H1 (cell line): Measurements from ENCODE around the gene TNFSF4. TPM values are rescaled to one million over a fixed set of nuclear protein-coding genes. Genes with fewer than 3 reads are reported as not detected.

ENCODE experiments used
- CTCF ChIA-PET: fragments of 300-600 bp; sonication (Branson Sonifier 250); formaldehyde crosslinking; loops from one replicate; lab custom pipeline; 2021; ENCODE audit not compliant: partially characterized antibody; lab: Charles Lee
- POLR2A ChIA-PET: fragments of 300-600 bp; sonication (Branson Sonifier 250); formaldehyde crosslinking; loops from one replicate; lab custom pipeline; 2021; ENCODE audit warnings: inconsistent platforms; ENCODE audit not compliant: partially characterized antibody; lab: Charles Lee
- DNase-seq, 2 experiments: peaks; one replicate each; pipeline versions ENCODE4 v3.0.0 to v3.0.0-alpha.2; 2010 to 2022; ENCODE audit warnings: low spot score in 2 of 2, low read depth in 1 of 2, mixed read lengths in 1 of 2
- FAIRE-seq: peaks from 2 replicates; lab custom pipeline; 2011; peaks lifted over from hg19 to GRCh38; lab: Jason Lieb, UNC
- H2AFZ ChIP-seq: 2 replicates; pipeline ENCODE4 v1.8.1; 2012; ENCODE audit warnings: low read length, inconsistent platforms
- H2AK5ac ChIP-seq: 2 replicates; pipeline ENCODE4 v1.6.1; 2013; ENCODE audit warnings: low read depth, low read length
- H2BK120ac ChIP-seq: replicated peaks from 2 replicates; pipeline ENCODE3; 2013; ENCODE audit warnings: low read depth, low read length, inconsistent platforms
- H2BK12ac ChIP-seq: 2 replicates; pipeline ENCODE4 v1.6.1; 2013; ENCODE audit warnings: low read depth, low read length
- H2BK15ac ChIP-seq: 2 replicates; pipeline ENCODE4 v1.6.1; 2013; ENCODE audit warnings: low read length
- H2BK20ac ChIP-seq: 2 replicates; pipeline ENCODE4 v1.6.1; 2013; ENCODE audit warnings: low read length
- H2BK5ac ChIP-seq: 2 replicates; pipeline ENCODE4 v1.6.1; 2013; ENCODE audit warnings: low read depth, low read length
- H3K14ac ChIP-seq: 2 replicates; pipeline ENCODE4 v1.6.1; 2013; ENCODE audit warnings: inconsistent platforms; ENCODE audit not compliant: insufficient read length
- H3K18ac ChIP-seq: 2 replicates; pipeline ENCODE4 v1.6.1; 2013; ENCODE audit warnings: low read length; ENCODE audit errors: extremely low read depth
- H3K23ac ChIP-seq: 2 replicates; pipeline ENCODE4 v1.6.1; 2013; ENCODE audit warnings: inconsistent platforms; ENCODE audit not compliant: insufficient read length
- H3K23me2 ChIP-seq: 2 replicates; pipeline ENCODE4 v1.6.1; 2013; ENCODE audit warnings: low read depth, low read length
- H3K27ac ChIP-seq: 2 replicates; pipeline ENCODE4 v1.6.1; 2011; ENCODE audit warnings: low read depth, low read length, inconsistent platforms
- H3K27me3 ChIP-seq, 4 experiments: replicated peaks in 1 of 4; 1 replicate in 1 of 4; 2 replicates in 3 of 4; pipeline versions ENCODE4 v1.6.1 to v1.8.1; 2011 to 2013; ENCODE audit warnings: low read length in 3 of 4, mild to moderate bottlenecking in 3 of 4, inconsistent platforms in 2 of 4, mixed read lengths in 2 of 4, moderate library complexity in 1 of 4; ENCODE audit not compliant: control insufficient read depth in 3 of 4, insufficient read depth in 3 of 4; ENCODE audit errors: extremely low read depth in 1 of 4
- H3K36me3 ChIP-seq, 4 experiments: 2 replicates each; pipeline versions ENCODE4 v1.6.1 to v1.8.1; 2011 to 2013; ENCODE audit warnings: mild to moderate bottlenecking in 4 of 4, low read length in 3 of 4, moderate library complexity in 2 of 4, control low read depth in 1 of 4, inconsistent platforms in 1 of 4; ENCODE audit not compliant: insufficient read depth in 4 of 4, control insufficient read depth in 2 of 4
- H3K4ac ChIP-seq: replicated peaks from 2 replicates; pipeline ENCODE3; 2013; ENCODE audit warnings: low read length, low read depth, mixed read lengths, inconsistent platforms; ENCODE audit not compliant: insufficient read length
- H3K4me1 ChIP-seq, 4 experiments: replicated peaks in 1 of 4; 1 replicate in 1 of 4; 2 replicates in 3 of 4; pipeline versions ENCODE4 v1.6.1 to v1.8.1; 2011 to 2013; ENCODE audit warnings: low read length in 3 of 4, inconsistent platforms in 2 of 4, mixed read lengths in 1 of 4; ENCODE audit not compliant: insufficient read depth in 4 of 4, control insufficient read depth in 3 of 4
- H3K4me2 ChIP-seq, 2 experiments: 2 replicates each; pipeline versions ENCODE4 v1.6.1 to v1.8.1; 2011 to 2013; ENCODE audit warnings: low read depth in 2 of 2, low read length in 2 of 2, control low read depth in 1 of 2, inconsistent platforms in 1 of 2, mild to moderate bottlenecking in 1 of 2; ENCODE audit not compliant: insufficient read depth in 1 of 2
- H3K4me3 ChIP-seq, 4 experiments: fragments of 200-600, 300-600 bp in 1 of 4; sonication (generic), shearing (Covaris generic), sonication (Bioruptor Twin) in 1 of 4; 2 replicates each; pipeline versions ENCODE4 v1.5.1 to v1.8.1; 2011 to 2016; ENCODE audit warnings: low read length in 4 of 4, low read depth in 3 of 4, control low read depth in 2 of 4, inconsistent platforms in 2 of 4, mild to moderate bottlenecking in 2 of 4, mixed read lengths in 1 of 4, moderate library complexity in 1 of 4; ENCODE audit not compliant: insufficient read depth in 2 of 4; ENCODE audit errors: extremely low read depth in 1 of 4
- H3K56ac ChIP-seq: replicated peaks from 2 replicates; pipeline ENCODE3; 2013; ENCODE audit warnings: low read depth, mild to moderate bottlenecking, mixed read lengths, low read length, inconsistent platforms; ENCODE audit not compliant: insufficient read length
- H3K79me1 ChIP-seq: 2 replicates; pipeline ENCODE4 v1.6.1; 2013; ENCODE audit warnings: low read depth, low read length, control low read depth
- H3K79me2 ChIP-seq, 2 experiments: 2 replicates each; pipeline versions ENCODE4 v1.6.1 to v1.8.1; 2012 to 2013; ENCODE audit warnings: low read length in 2 of 2, mild to moderate bottlenecking in 2 of 2, inconsistent platforms in 1 of 2; ENCODE audit not compliant: insufficient read depth in 2 of 2, control insufficient read depth in 1 of 2
- H3K9ac ChIP-seq, 4 experiments: replicated peaks in 1 of 4; 1 replicate in 1 of 4; 2 replicates in 3 of 4; pipeline versions ENCODE4 v1.6.1 to v1.8.1; 2011 to 2013; ENCODE audit warnings: low read depth in 3 of 4, low read length in 3 of 4, control low read depth in 2 of 4, mild to moderate bottlenecking in 2 of 4, moderate library complexity in 2 of 4, inconsistent platforms in 1 of 4; ENCODE audit errors: extremely low read depth in 1 of 4
- H3K9me3 ChIP-seq, 2 experiments: 2 replicates each; pipeline versions ENCODE4 v1.6.1 to v1.8.1; 2012 to 2013; ENCODE audit warnings: mild to moderate bottlenecking in 2 of 2, moderate library complexity in 2 of 2, control low read depth in 1 of 2, inconsistent platforms in 1 of 2, low read depth in 1 of 2, low read length in 1 of 2, mixed read lengths in 1 of 2; ENCODE audit not compliant: insufficient read depth in 2 of 2
- H4K20me1 ChIP-seq, 2 experiments: replicated peaks in 1 of 2; 2 replicates each; pipeline versions ENCODE3 to v1.8.1; 2011 to 2013; ENCODE audit warnings: inconsistent platforms in 2 of 2, low read length in 2 of 2, mild to moderate bottlenecking in 1 of 2; ENCODE audit not compliant: insufficient read depth in 2 of 2, control insufficient read depth in 1 of 2
- H4K5ac ChIP-seq: 2 replicates; pipeline ENCODE4 v1.6.1; 2013; ENCODE audit warnings: low read length, low read depth, mixed read lengths, inconsistent platforms; ENCODE audit not compliant: insufficient read length
- H4K8ac ChIP-seq: 2 replicates; pipeline ENCODE4 v1.8.0; 2013; ENCODE audit warnings: mild to moderate bottlenecking, moderate library complexity, low read length, inconsistent platforms; ENCODE audit not compliant: insufficient read depth; ENCODE audit errors: extremely low read depth
- H4K91ac ChIP-seq: replicated peaks from 2 replicates; pipeline ENCODE3; 2013; ENCODE audit warnings: low read length, mixed read lengths, inconsistent platforms; ENCODE audit not compliant: insufficient read length
- BACH1 ChIP-seq: IDR thresholded peaks from 2 replicates; pipeline ENCODE4 v1.6.1; 2012; ENCODE audit warnings: low read length, improper control_type of control experiment
- BRCA1 ChIP-seq: IDR thresholded peaks from 2 replicates; pipeline ENCODE4 v1.6.1; 2012; ENCODE audit warnings: low read depth, low read length, improper control_type of control experiment
- CBX5 ChIP-seq: fragments of 300-800, 300-1000 bp; sonication (generic); IDR thresholded peaks from 2 replicates; pipeline ENCODE4 v1.7.1; 2016; ENCODE audit warnings: antibody characterized with exemption, low read length, low read depth
- HDAC2 ChIP-seq, 2 experiments: fragments of 300-600 bp in 1 of 2; sonication (generic) in 1 of 2; IDR thresholded peaks; 2 replicates each; pipeline ENCODE4 v1.6.1; 2011 to 2012; ENCODE audit warnings: low read depth in 2 of 2, low read length in 2 of 2, mild to moderate bottlenecking in 2 of 2, moderate library complexity in 2 of 2, borderline replicate concordance in 1 of 2, inconsistent platforms in 1 of 2
- HDAC6 ChIP-seq: IDR thresholded peaks from one replicate; pipeline ENCODE4 v1.7.1; 2012; ENCODE audit warnings: low read depth, mild to moderate bottlenecking, inconsistent platforms, low read length, moderate library complexity
- KDM1A ChIP-seq: fragments of 200-600, 300-600 bp; sonication (generic); IDR thresholded peaks from 2 replicates; pipeline ENCODE4 v1.7.1; 2016; ENCODE audit warnings: mild to moderate bottlenecking, low read length, borderline replicate concordance
- KDM5A ChIP-seq: fragments of 200-600 bp; IDR thresholded peaks from 2 replicates; pipeline ENCODE4 v1.7.1; 2012; ENCODE audit warnings: mild to moderate bottlenecking, low read length, inconsistent platforms, mixed read lengths
- PHF8 ChIP-seq: fragments of 200-600 bp; sonication (generic); conservative IDR thresholded peaks from 2 replicates; pipeline ENCODE4 v1.7.1; 2012; ENCODE audit warnings: low read depth, mild to moderate bottlenecking, inconsistent platforms, low read length, moderate library complexity
- POLR2A ChIP-seq, 2 experiments: IDR thresholded peaks; 1 replicate in 1 of 2; 2 replicates in 1 of 2; pipeline ENCODE4 v1.6.1; 2011; ENCODE audit warnings: low read depth in 2 of 2, low read length in 2 of 2, mild to moderate bottlenecking in 2 of 2; ENCODE audit errors: control extremely low read depth in 1 of 2
- SRF ChIP-seq: IDR thresholded peaks from 2 replicates; pipeline ENCODE4 v1.6.1; 2011; ENCODE audit warnings: mild to moderate bottlenecking, low read depth, low read length, moderate library complexity
- YY1 ChIP-seq: IDR thresholded peaks from 2 replicates; pipeline ENCODE4 v1.6.1; 2011; ENCODE audit warnings: low read depth, mild to moderate bottlenecking, low read length
- WGBS, 2 experiments: shearing (Covaris generic) in 1 of 2; methylation state at CpG; one replicate each; pipeline versions ENCODE4 v1.1.6 to v1.1.7; 2013 to 2015; ENCODE audit warnings: low lambda C conversion rate in 2 of 2, mixed read lengths in 2 of 2, inconsistent platforms in 1 of 2, low coverage in 1 of 2, missing lambda C conversion rate in 1 of 2; ENCODE audit not compliant: insufficient replicate concordance in 2 of 2, insufficient coverage in 1 of 2, insufficient read length in 1 of 2; ENCODE audit errors: extremely low coverage in 1 of 2, missing lambda C conversion rate in 1 of 2; 5-methylcytosine and 5-hydroxymethylcytosine counted together
- polyA plus RNA-seq, 7 experiments: library from polyadenylated mRNA; depleted of rRNA in 3 of 7; stranded (reverse) in 5 of 7; unstranded in 2 of 7; fragments of >200 nt in 5 of 7; fragments of 200-250 nt in 2 of 7; gene quantifications; 1 replicate in 5 of 7; 2 replicates in 1 of 7; 4 replicates in 1 of 7; pipeline versions ENCODE4 v1.2.1 to v1.2.3, GENCODE V29; 2011 to 2013; ENCODE audit warnings: missing spikeins in 2 of 7, mixed read lengths in 2 of 7
- total RNA-seq: library from RNA; stranded (reverse); fragmentation: NEBNext Ultra II Directional; extraction: Animal tissue kit (Norgen Biotek cat#: 25700); gene quantifications from 2 replicates; pipeline ENCODE4 v1.2.1, GENCODE V29; 2021
- TF ChIP-seq, protein P1 (sequence below): IDR thresholded peaks from 2 replicates; pipeline ENCODE4 v1.6.1; 2011; ENCODE audit warnings: low read length, improper control_type of control experiment
- TF ChIP-seq, protein P2 (sequence below): IDR thresholded peaks from 2 replicates; pipeline ENCODE4 v1.6.1; 2012; ENCODE audit warnings: inconsistent platforms

The TNFSF4 gene
- total and polyA plus RNA-seq, 2 of the 8 experiments (the other 6 are each of a cell fraction or from before 2014, with no cell fraction given): 0.54 to 0.63 TPM

DNA sequence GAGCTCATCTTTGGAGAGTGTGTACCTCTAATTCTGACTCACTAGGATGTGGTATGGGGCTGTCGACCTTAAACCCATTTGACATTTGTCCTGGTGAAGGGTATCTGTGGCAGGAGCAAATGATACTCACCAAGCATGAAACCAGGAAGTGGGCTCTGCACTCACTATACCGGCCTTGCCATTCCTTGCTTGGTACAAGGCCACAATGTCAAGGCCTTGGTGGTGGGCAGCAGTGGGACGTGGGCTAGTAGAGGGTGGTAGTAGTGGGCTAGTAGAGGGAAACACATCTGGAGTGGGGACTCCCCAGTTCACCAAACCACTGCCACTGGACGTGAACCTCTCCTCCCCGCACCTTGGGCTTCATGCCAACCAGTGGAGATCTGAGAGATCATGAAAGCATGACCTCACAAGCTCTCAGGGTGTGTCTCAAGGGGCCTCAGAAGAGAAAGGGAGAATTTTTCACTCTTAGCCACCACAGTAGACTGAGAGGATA lies 11.5 kb downstream of the TNFSF4 start:
- ChIA-PET POLR2A (no interaction called here), CTCF (no interaction called here)
- no peak overlapping the region for H2BK15ac ChIP-seq
- H4K8ac ChIP-seq: no peak overlapping the region; the same call in 1 of the 2 replicates
- H3K9me3 ChIP-seq: no peaks in the 10 kb centered on the region
- H4K5ac ChIP-seq: no peak overlapping the region
- no peak overlapping the region for H3K4me3 ChIP-seq
- H3K27me3 ChIP-seq: no peaks in the 10 kb centered on the region
- no peaks in the 10 kb centered on the region for H3K79me1 ChIP-seq
- no peak overlapping the region for H3K27ac ChIP-seq
- H3K4ac ChIP-seq: no peak overlapping the region
- no peak overlapping the region for H2AFZ ChIP-seq
- H3K56ac ChIP-seq: no peak overlapping the region
- no peak overlapping the region for H3K4me2 ChIP-seq
- no peaks in the 10 kb centered on the region; a peak in 1 of 8 replicates for H3K36me3 ChIP-seq
- H3K4me1 ChIP-seq: no peaks in the 10 kb centered on the region
- no peaks in the 10 kb centered on the region for H3K23me2 ChIP-seq
- DNase-seq (no peak), FAIRE-seq (no peak)
- no peak overlapping the region for H2BK5ac ChIP-seq
- H3K23ac ChIP-seq: no peak overlapping the region
- no peak overlapping the region for H2BK12ac ChIP-seq
- H4K20me1 ChIP-seq: no peaks in the 10 kb centered on the region
- no peak overlapping the region for H3K14ac ChIP-seq
- no peaks in the 10 kb centered on the region for H3K79me2 ChIP-seq
- no peak overlapping the region for H2BK20ac ChIP-seq
- no peak overlapping the region for H3K18ac ChIP-seq
- no peak overlapping the region for H2AK5ac ChIP-seq
- H2BK120ac ChIP-seq: no peak overlapping the region
- no peak overlapping the region for H4K91ac ChIP-seq
- H3K9ac ChIP-seq: no peak overlapping the region
- WGBS, 2 experiments: 82% methylated on average over 5 of the region's 5 CpGs; no CpG with 5 or more reads in 1 of the 2 experiments
- TF ChIP-seq, protein P1, sequence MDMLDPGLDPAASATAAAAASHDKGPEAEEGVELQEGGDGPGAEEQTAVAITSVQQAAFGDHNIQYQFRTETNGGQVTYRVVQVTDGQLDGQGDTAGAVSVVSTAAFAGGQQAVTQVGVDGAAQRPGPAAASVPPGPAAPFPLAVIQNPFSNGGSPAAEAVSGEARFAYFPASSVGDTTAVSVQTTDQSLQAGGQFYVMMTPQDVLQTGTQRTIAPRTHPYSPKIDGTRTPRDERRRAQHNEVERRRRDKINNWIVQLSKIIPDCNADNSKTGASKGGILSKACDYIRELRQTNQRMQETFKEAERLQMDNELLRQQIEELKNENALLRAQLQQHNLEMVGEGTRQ: no peak
- no peak for TF ChIP-seq PHF8
- no peak for TF ChIP-seq KDM5A
- TF ChIP-seq, protein P2, sequence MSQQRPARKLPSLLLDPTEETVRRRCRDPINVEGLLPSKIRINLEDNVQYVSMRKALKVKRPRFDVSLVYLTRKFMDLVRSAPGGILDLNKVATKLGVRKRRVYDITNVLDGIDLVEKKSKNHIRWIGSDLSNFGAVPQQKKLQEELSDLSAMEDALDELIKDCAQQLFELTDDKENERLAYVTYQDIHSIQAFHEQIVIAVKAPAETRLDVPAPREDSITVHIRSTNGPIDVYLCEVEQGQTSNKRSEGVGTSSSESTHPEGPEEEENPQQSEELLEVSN: no peak
- no peak for TF ChIP-seq HDAC2 (IDR thresholded peaks at IDR 0.05; ENCODE audit: borderline replicate concordance in 1 of 2, low read depth in 2 of 2, low read length in 2 of 2)
- TF ChIP-seq SRF: no peak
- no peak for TF ChIP-seq BRCA1
- no peak for TF ChIP-seq BACH1
- TF ChIP-seq CBX5: no peak
- TF ChIP-seq YY1: no peak
- no peak for TF ChIP-seq KDM1A
- TF ChIP-seq POLR2A (IDR thresholded peaks at IDR 0.05; ENCODE audit: control extremely low read depth in 1 of 2, low read depth in 2 of 2, low read length in 2 of 2): no peak
- TF ChIP-seq HDAC6: no peak
